ENCODE measurements around the gene MIPEP.

MIPEP gene

GRCh38 chr13:23714672-23715071, 174.5 kb downstream of the MIPEP start:
- H3K4me3 ChIP-seq (ENCODE audit: low read depth, low read length) = no peak overlapping the region
- no peak for TF ChIP-seq CTCF (IDR thresholded peaks at IDR 0.05; ENCODE audit: low read depth, low read length, missing control alignments)
- DNase-seq (ENCODE audit: low read depth) = no peak

GRCh38 chr13:23711355-23711754, 177.8 kb downstream of the MIPEP start:
- DNase-seq (ENCODE audit: low read depth) = no peak
- TF ChIP-seq CTCF (IDR thresholded peaks at IDR 0.05; ENCODE audit: low read depth, low read length, missing control alignments) = no peak
- no peak overlapping the region for H3K4me3 ChIP-seq (ENCODE audit: low read depth, low read length)

- H3K4me3 ChIP-seq (ENCODE audit: low read depth, low read length) = no peak overlapping the region
- no peak for TF ChIP-seq CTCF (IDR thresholded peaks at IDR 0.05; ENCODE audit: low read depth, low read length, missing control alignments)
- DNase-seq (ENCODE audit: low read depth) = no peak
Measured at GRCh38 chr13:23710366-23710765, 178.8 kb downstream of the MIPEP start.

- DNase-seq (ENCODE audit: low read depth) = no peak
- H3K4me3 ChIP-seq (ENCODE audit: low read depth, low read length) = no peak overlapping the region
- TF ChIP-seq CTCF (IDR thresholded peaks at IDR 0.05; ENCODE audit: low read depth, low read length, missing control alignments) = peak; percentile 25
Measured at GRCh38 chr13:23709536-23709935, 179.7 kb downstream of the MIPEP start.

GRCh38 chr13:23707674-23708073, 181.5 kb downstream of the MIPEP start:
- H3K4me3 ChIP-seq (ENCODE audit: low read depth, low read length) = no peak overlapping the region
- TF ChIP-seq CTCF (IDR thresholded peaks at IDR 0.05; ENCODE audit: low read depth, low read length, missing control alignments) = peak; percentile 39
- DNase-seq (ENCODE audit: low read depth) = no peak

- no peak for TF ChIP-seq CTCF (IDR thresholded peaks at IDR 0.05; ENCODE audit: low read depth, low read length, missing control alignments)
Measured at GRCh38 chr13:23705583-23705982, 183.6 kb downstream of the MIPEP start.

GRCh38 chr13:23703246-23703860, 185.8 kb downstream of the MIPEP start:
- DNase-seq (ENCODE audit: low read depth) = no peak
- no peak for TF ChIP-seq CTCF (IDR thresholded peaks at IDR 0.05; ENCODE audit: low read depth, low read length, missing control alignments)
- no peak overlapping the region for H3K4me3 ChIP-seq (ENCODE audit: low read depth, low read length)

More at GRCh38 chr13:23705583-23705982, 183.6 kb downstream of the MIPEP start:
- DNase-seq (ENCODE audit: low read depth) = no peak
- no peak overlapping the region for H3K4me3 ChIP-seq (ENCODE audit: low read depth, low read length)
